Measurements from ENCODE around the gene GNA14.

GNA14 gene

GRCh38 chr9:77426712-77427111 lies 221.4 kb downstream of the GNA14 start:
- TF ChIP-seq EZH2phosphoT487 (IDR thresholded peaks at IDR 0.05; ENCODE audit: low read depth) (no peak), CTCF (IDR thresholded peaks at IDR 0.05; ENCODE audit: low read depth, low read length) (no peak)
- Histone ChIP-seq H3K79me2 (ENCODE audit: low read length) (no peaks in the 10 kb centered on the region), H3K27me3 (ENCODE audit: low read depth, low read length) (no peaks in the 10 kb centered on the region), H3K4me3 (ENCODE audit: low read length) (no peak overlapping the region), H3K27ac (ENCODE audit: low read length) (no peak overlapping the region), H3K36me3 (replicated peaks; ENCODE audit: low read depth, low read length) (no peaks in the 10 kb centered on the region), H3K4me1 (ENCODE audit: low read length) (no peaks in the 10 kb centered on the region), H3K9ac (ENCODE audit: low read length) (no peak overlapping the region), H3K4me2 (ENCODE audit: low read length) (no peak overlapping the region), H2AFZ (ENCODE audit: low read depth, low read length) (no peak overlapping the region), H3K9me3 (ENCODE audit: insufficient read depth, low read length) (no peaks in the 10 kb centered on the region), H4K20me1 (ENCODE audit: insufficient read depth, low read length) (no peaks in the 10 kb centered on the region)

GRCh38 chr9:77424993-77425392 lies 223.1 kb downstream of the GNA14 start:
- Histone ChIP-seq H3K27ac (ENCODE audit: low read length) (no peak overlapping the region), H3K9ac (ENCODE audit: low read length) (no peak overlapping the region), H4K20me1 (ENCODE audit: insufficient read depth, low read length) (no peaks in the 10 kb centered on the region), H3K4me2 (ENCODE audit: low read length) (no peak overlapping the region), H3K36me3 (replicated peaks; ENCODE audit: low read depth, low read length) (no peaks in the 10 kb centered on the region), H3K4me1 (ENCODE audit: low read length) (no peaks in the 10 kb centered on the region), H3K4me3 (ENCODE audit: low read length) (no peak overlapping the region), H3K9me3 (ENCODE audit: insufficient read depth, low read length) (no peaks in the 10 kb centered on the region), H3K27me3 (ENCODE audit: low read depth, low read length) (no peaks in the 10 kb centered on the region), H2AFZ (ENCODE audit: low read depth, low read length) (no peak overlapping the region), H3K79me2 (ENCODE audit: low read length) (no peaks in the 10 kb centered on the region)
- no peak for TF ChIP-seq EZH2phosphoT487 (IDR thresholded peaks at IDR 0.05; ENCODE audit: low read depth)
- no peak for TF ChIP-seq CTCF (IDR thresholded peaks at IDR 0.05; ENCODE audit: low read depth, low read length)

- TF ChIP-seq CTCF (IDR thresholded peaks at IDR 0.05; ENCODE audit: low read depth, low read length), result no peak
- Histone ChIP-seq H3K4me2 (ENCODE audit: low read length) (no peak overlapping the region), H3K36me3 (replicated peaks; ENCODE audit: low read depth, low read length) (no peaks in the 10 kb centered on the region), H3K4me1 (ENCODE audit: low read length) (no peaks in the 10 kb centered on the region), H3K27me3 (ENCODE audit: low read depth, low read length) (no peaks in the 10 kb centered on the region), H3K79me2 (ENCODE audit: low read length) (no peaks in the 10 kb centered on the region), H3K9ac (ENCODE audit: low read length) (no peak overlapping the region), H3K9me3 (ENCODE audit: insufficient read depth, low read length) (no peaks in the 10 kb centered on the region), H4K20me1 (ENCODE audit: insufficient read depth, low read length) (no peaks in the 10 kb centered on the region), H2AFZ (ENCODE audit: low read depth, low read length) (no peak overlapping the region), H3K4me3 (ENCODE audit: low read length) (no peak overlapping the region), H3K27ac (ENCODE audit: low read length) (no peak overlapping the region)
These were observed 224.3 kb downstream of the GNA14 start for GRCh38 chr9:77423841-77424240.

GRCh38 chr9:77422969-77423368 lies 225.2 kb downstream of the GNA14 start:
- Histone ChIP-seq H3K79me2 (ENCODE audit: low read length) (no peaks in the 10 kb centered on the region), H3K27ac (ENCODE audit: low read length) (no peak overlapping the region), H3K4me1 (ENCODE audit: low read length) (no peaks in the 10 kb centered on the region), H3K9ac (ENCODE audit: low read length) (no peak overlapping the region), H3K27me3 (ENCODE audit: low read depth, low read length) (no peaks in the 10 kb centered on the region), H3K4me3 (ENCODE audit: low read length) (no peak overlapping the region), H4K20me1 (ENCODE audit: insufficient read depth, low read length) (no peaks in the 10 kb centered on the region), H3K9me3 (ENCODE audit: insufficient read depth, low read length) (no peaks in the 10 kb centered on the region), H3K4me2 (ENCODE audit: low read length) (no peak overlapping the region), H2AFZ (ENCODE audit: low read depth, low read length) (no peak overlapping the region), H3K36me3 (replicated peaks; ENCODE audit: low read depth, low read length) (no peaks in the 10 kb centered on the region)
- no peak for TF ChIP-seq CTCF (IDR thresholded peaks at IDR 0.05; ENCODE audit: low read depth, low read length)
- TF ChIP-seq EZH2phosphoT487 (IDR thresholded peaks at IDR 0.05; ENCODE audit: low read depth), result no peak
